ENCODE results near the gene FAM20C.
"Not testable (repeated sequence)": the region's sequence is repeated elsewhere in the genome, so short reads cannot be mapped to it uniquely, and the experiment has no call there.

- not testable (repeated sequence) for TF ChIP-seq POLR2A, EP300 (IDR thresholded peaks at IDR 0.05)
- TF ChIP-seq, protein P1, sequence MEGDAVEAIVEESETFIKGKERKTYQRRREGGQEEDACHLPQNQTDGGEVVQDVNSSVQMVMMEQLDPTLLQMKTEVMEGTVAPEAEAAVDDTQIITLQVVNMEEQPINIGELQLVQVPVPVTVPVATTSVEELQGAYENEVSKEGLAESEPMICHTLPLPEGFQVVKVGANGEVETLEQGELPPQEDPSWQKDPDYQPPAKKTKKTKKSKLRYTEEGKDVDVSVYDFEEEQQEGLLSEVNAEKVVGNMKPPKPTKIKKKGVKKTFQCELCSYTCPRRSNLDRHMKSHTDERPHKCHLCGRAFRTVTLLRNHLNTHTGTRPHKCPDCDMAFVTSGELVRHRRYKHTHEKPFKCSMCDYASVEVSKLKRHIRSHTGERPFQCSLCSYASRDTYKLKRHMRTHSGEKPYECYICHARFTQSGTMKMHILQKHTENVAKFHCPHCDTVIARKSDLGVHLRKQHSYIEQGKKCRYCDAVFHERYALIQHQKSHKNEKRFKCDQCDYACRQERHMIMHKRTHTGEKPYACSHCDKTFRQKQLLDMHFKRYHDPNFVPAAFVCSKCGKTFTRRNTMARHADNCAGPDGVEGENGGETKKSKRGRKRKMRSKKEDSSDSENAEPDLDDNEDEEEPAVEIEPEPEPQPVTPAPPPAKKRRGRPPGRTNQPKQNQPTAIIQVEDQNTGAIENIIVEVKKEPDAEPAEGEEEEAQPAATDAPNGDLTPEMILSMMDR (IDR thresholded peaks at IDR 0.05) = not testable (repeated sequence)
Measured at GRCh38 chr7:297141-297540, 104.8 kb downstream of the FAM20C start.

Data from upper lobe of left lung (tissue), 4 donors.